GM23338 (cell line): ENCODE results near the gene LRFN3. TPM values are rescaled to one million over a fixed set of nuclear protein-coding genes. Genes with fewer than 3 reads are reported as not detected.

ENCODE experiments used
- ATAC-seq: fragments of 200-7000 bp; cut with Tn5 transposase; 3 replicates; pipeline ENCODE4 v1.9.1; 2020
- DNase-seq: peaks from one replicate; pipeline ENCODE4 v3.0.0-alpha.2; 2015; ENCODE audit warnings: low spot score
- H2AFZ ChIP-seq: fragments of 200-600 bp; sonication (generic); 2 replicates; pipeline ENCODE4 v1.8.0; 2016; ENCODE audit warnings: antibody characterized with exemption, mild to moderate bottlenecking, moderate library complexity
- H3F3A ChIP-seq: fragments of 200-600 bp; sonication (generic); replicated peaks from 2 replicates; pipeline ENCODE4 v1.8.0; 2017; ENCODE audit warnings: antibody characterized with exemption, mixed run types, low read depth
- H3K27ac ChIP-seq: fragments of 200-600 bp; sonication (generic); 2 replicates; pipeline ENCODE4 v1.6.1; 2016; ENCODE audit warnings: low read depth
- H3K27me3 ChIP-seq: fragments of 200-600 bp; sonication (generic); 2 replicates; pipeline ENCODE4 v1.8.0; 2016; ENCODE audit warnings: mild to moderate bottlenecking, mixed run types, moderate library complexity; ENCODE audit not compliant: insufficient read depth
- H3K36me3 ChIP-seq: fragments of 200-600 bp; sonication (generic); 2 replicates; pipeline ENCODE4 v1.8.0; 2016; ENCODE audit warnings: mild to moderate bottlenecking; ENCODE audit not compliant: insufficient read depth
- H3K4me1 ChIP-seq: fragments of 200-600 bp; sonication (generic); 2 replicates; pipeline ENCODE4 v1.8.0; 2016; ENCODE audit warnings: mild to moderate bottlenecking, moderate library complexity; ENCODE audit not compliant: insufficient read depth
- H3K4me2 ChIP-seq: fragments of 200-600 bp; sonication (generic); 2 replicates; pipeline ENCODE4 v1.7.1; 2017; ENCODE audit warnings: mixed run types
- H3K4me3 ChIP-seq: fragments of 200-600 bp; sonication (generic); 2 replicates; pipeline ENCODE4 v1.6.1; 2016; ENCODE audit warnings: mixed run types
- H3K79me2 ChIP-seq: fragments of 200-600 bp; sonication (generic); replicated peaks from 2 replicates; pipeline ENCODE4 v1.8.0; 2017; ENCODE audit warnings: mild to moderate bottlenecking; ENCODE audit not compliant: insufficient read depth
- H3K9me2 ChIP-seq: fragments of 200-600 bp; sonication (generic); 2 replicates; pipeline ENCODE4 v1.8.0; 2017; ENCODE audit not compliant: insufficient read depth
- H4K20me1 ChIP-seq: fragments of 200-600 bp; sonication (generic); replicated peaks from 2 replicates; pipeline ENCODE4 v1.8.0; 2017; ENCODE audit warnings: mild to moderate bottlenecking; ENCODE audit not compliant: insufficient read depth
- H3K27ac Mint-ChIP-seq: 2 replicates; pipeline ENCODE4 v1.8.0; 2020; ENCODE audit warnings: inconsistent platforms, mild to moderate bottlenecking, moderate library complexity, mixed read lengths
- H3K27me3 Mint-ChIP-seq: 3 replicates; pipeline ENCODE4 v1.8.0; 2022; ENCODE audit warnings: low read depth, mild to moderate bottlenecking, moderate library complexity, mixed read lengths, inconsistent platforms; ENCODE audit not compliant: insufficient read depth, poor library complexity
- H3K36me3 Mint-ChIP-seq: 3 replicates; pipeline ENCODE4 v1.8.0; 2021; ENCODE audit warnings: low read depth, mild to moderate bottlenecking, inconsistent platforms, moderate library complexity, mixed read lengths
- H3K4me1 Mint-ChIP-seq: 3 replicates; pipeline ENCODE4 v1.8.0; 2020; ENCODE audit warnings: mild to moderate bottlenecking, inconsistent platforms, mixed read lengths
- H3K4me3 Mint-ChIP-seq: 3 replicates; pipeline ENCODE4 v1.8.0; 2021; ENCODE audit warnings: moderate library complexity, mild to moderate bottlenecking, inconsistent platforms, mixed read lengths
- H3K9me3 Mint-ChIP-seq: 3 replicates; pipeline ENCODE4 v1.8.0; 2020; ENCODE audit warnings: moderate library complexity, mild to moderate bottlenecking, inconsistent platforms, mixed read lengths
- CREB1 ChIP-seq: fragments of 250-450 bp; sonication (Bioruptor Pico); IDR thresholded peaks from 2 replicates; pipeline ENCODE4 v1.5.0; 2020; ENCODE audit warnings: low read depth, mild to moderate bottlenecking, moderate library complexity
- EZH2 ChIP-seq: fragments of 200-600 bp; sonication (generic); IDR thresholded peaks from one replicate; pipeline ENCODE4 v1.8.0; 2017; ENCODE audit warnings: antibody characterized with exemption, mild to moderate bottlenecking, low read depth; ENCODE audit not compliant: unreplicated experiment
- NANOG ChIP-seq: IDR thresholded peaks from 2 replicates; pipeline ENCODE4 v1.6.1; 2016; ENCODE audit warnings: antibody characterized with exemption, borderline replicate concordance
- POLR2AphosphoS5 ChIP-seq: IDR thresholded peaks from 2 replicates; pipeline ENCODE4 v1.6.1; 2016; ENCODE audit warnings: antibody characterized with exemption, low read depth
- ZNF331 ChIP-seq: fragments of 250-450 bp; sonication (Bioruptor Pico); IDR thresholded peaks from 2 replicates; pipeline ENCODE4 v1.5.0; 2020; ENCODE audit warnings: low read depth, mild to moderate bottlenecking, moderate library complexity
- polyA plus RNA-seq: library from polyadenylated mRNA; unstranded; fragments of >200 nt; fragmentation: Nextera tagmentation; extraction: Ambion mirVana; gene quantifications from 2 replicates; pipeline ENCODE4 v1.2.1, GENCODE V29; 2016
- total RNA-seq: library from RNA; depleted of rRNA; stranded (reverse); fragments of >200 nt; shearing (Covaris generic); gene quantifications from 2 replicates; pipeline ENCODE4 v1.2.3, GENCODE V29; 2014
- TF ChIP-seq, protein P1 (sequence below): fragments of 250-450 bp; sonication (Bioruptor Pico); IDR thresholded peaks from 2 replicates; pipeline ENCODE4 v1.5.0; 2020; ENCODE audit warnings: mild to moderate bottlenecking, moderate library complexity
- TF ChIP-seq, protein P2 (sequence below): IDR thresholded peaks from one replicate; pipeline ENCODE4 v1.6.1; 2018; ENCODE audit warnings: antibody characterized with exemption; ENCODE audit not compliant: unreplicated experiment
- TF ChIP-seq, protein P3 (sequence below): IDR thresholded peaks from 2 replicates; pipeline ENCODE4 v1.6.1; 2016; ENCODE audit warnings: antibody characterized with exemption
- TF ChIP-seq, protein P4 (sequence below), 2 experiments: fragments of 200-600 bp in 1 of 2; sonication (generic) in 1 of 2; conservative IDR thresholded peaks; 2 replicates each; pipeline versions ENCODE4 v1.5.1 to v1.6.1; 2016 to 2017; ENCODE audit warnings: antibody characterized with exemption in 2 of 2, low read depth in 2 of 2, mild to moderate bottlenecking in 2 of 2, moderate library complexity in 1 of 2

LRFN3 gene
- total and polyA plus RNA-seq, 2 experiments from 2014 or later: 5.8 to 15.1 TPM

DNA sequence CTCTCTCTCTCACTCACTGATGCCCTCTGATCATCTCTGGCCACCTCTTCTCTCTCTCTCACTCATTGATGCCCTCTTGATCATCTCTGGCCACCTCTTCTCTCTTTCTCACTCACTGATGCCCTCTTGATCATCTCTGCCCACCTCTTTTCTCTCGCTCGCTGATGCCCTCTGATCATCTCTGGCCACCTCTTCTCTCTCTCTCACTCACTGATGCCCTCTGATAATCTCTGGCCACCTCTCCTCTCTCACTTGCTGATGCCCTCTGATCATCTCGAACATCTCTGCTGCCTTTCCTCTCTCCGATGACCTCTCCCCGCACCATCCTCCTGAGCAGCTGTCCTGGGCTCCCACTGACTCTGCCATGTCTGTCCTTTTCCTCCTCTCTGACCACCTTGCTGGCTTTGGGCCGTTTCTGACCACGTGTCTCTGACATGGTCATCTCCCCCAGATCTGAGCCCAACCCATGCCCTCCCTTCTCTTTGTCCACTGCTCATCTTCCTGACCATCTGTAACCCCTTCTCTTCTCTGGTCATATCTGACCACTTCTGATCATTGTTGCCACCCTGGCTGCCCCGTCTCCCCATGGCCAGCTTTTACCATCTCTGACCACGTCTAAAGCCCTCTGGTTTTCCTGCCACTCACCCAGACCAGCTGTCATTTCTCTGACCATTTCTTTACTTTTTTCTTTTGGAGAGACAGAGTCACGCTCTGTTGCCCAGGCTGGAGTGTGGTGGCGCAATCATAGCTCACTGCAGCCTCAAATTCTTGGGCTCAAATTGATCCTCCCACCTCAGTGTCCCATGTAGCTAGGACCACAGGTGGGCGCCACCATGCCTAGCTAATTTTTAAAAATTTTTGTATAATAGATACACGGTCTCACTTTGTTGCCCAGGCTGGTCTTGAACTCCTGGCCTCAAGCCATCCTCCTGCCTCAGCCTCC lies 2.4 kb downstream of the LRFN3 start:
- Mint-ChIP-seq H3K36me3 (peaks cover 13% of the 10 kb centered on the region; the same call in 2 of the 3 replicates), H3K9me3 (no peaks in the 10 kb centered on the region; the same call in 2 of the 3 replicates), H3K4me1 (peaks cover 21% of the 10 kb centered on the region), H3K4me3 (peak overlapping the region; percentile 72), H3K27me3 (peaks cover 7% of the 10 kb centered on the region), H3K27ac (no peak overlapping the region)
- no peak overlapping the region for H3K27ac ChIP-seq
- H3K4me3 ChIP-seq: peak overlapping the region; percentile 91
- H3K4me1 ChIP-seq: peaks cover 20% of the 10 kb centered on the region; the same call in 1 of the 2 replicates
- peak overlapping the region; percentile 95 for H3K4me2 ChIP-seq
- peaks cover 6% of the 10 kb centered on the region for H3K27me3 ChIP-seq
- no peaks in the 10 kb centered on the region for H3K36me3 ChIP-seq
- ATAC-seq (no peak), DNase-seq (no peak)
- H2AFZ ChIP-seq: no peak overlapping the region
- H3K79me2 ChIP-seq: peaks cover 6% of the 10 kb centered on the region
- TF ChIP-seq, protein P1, sequence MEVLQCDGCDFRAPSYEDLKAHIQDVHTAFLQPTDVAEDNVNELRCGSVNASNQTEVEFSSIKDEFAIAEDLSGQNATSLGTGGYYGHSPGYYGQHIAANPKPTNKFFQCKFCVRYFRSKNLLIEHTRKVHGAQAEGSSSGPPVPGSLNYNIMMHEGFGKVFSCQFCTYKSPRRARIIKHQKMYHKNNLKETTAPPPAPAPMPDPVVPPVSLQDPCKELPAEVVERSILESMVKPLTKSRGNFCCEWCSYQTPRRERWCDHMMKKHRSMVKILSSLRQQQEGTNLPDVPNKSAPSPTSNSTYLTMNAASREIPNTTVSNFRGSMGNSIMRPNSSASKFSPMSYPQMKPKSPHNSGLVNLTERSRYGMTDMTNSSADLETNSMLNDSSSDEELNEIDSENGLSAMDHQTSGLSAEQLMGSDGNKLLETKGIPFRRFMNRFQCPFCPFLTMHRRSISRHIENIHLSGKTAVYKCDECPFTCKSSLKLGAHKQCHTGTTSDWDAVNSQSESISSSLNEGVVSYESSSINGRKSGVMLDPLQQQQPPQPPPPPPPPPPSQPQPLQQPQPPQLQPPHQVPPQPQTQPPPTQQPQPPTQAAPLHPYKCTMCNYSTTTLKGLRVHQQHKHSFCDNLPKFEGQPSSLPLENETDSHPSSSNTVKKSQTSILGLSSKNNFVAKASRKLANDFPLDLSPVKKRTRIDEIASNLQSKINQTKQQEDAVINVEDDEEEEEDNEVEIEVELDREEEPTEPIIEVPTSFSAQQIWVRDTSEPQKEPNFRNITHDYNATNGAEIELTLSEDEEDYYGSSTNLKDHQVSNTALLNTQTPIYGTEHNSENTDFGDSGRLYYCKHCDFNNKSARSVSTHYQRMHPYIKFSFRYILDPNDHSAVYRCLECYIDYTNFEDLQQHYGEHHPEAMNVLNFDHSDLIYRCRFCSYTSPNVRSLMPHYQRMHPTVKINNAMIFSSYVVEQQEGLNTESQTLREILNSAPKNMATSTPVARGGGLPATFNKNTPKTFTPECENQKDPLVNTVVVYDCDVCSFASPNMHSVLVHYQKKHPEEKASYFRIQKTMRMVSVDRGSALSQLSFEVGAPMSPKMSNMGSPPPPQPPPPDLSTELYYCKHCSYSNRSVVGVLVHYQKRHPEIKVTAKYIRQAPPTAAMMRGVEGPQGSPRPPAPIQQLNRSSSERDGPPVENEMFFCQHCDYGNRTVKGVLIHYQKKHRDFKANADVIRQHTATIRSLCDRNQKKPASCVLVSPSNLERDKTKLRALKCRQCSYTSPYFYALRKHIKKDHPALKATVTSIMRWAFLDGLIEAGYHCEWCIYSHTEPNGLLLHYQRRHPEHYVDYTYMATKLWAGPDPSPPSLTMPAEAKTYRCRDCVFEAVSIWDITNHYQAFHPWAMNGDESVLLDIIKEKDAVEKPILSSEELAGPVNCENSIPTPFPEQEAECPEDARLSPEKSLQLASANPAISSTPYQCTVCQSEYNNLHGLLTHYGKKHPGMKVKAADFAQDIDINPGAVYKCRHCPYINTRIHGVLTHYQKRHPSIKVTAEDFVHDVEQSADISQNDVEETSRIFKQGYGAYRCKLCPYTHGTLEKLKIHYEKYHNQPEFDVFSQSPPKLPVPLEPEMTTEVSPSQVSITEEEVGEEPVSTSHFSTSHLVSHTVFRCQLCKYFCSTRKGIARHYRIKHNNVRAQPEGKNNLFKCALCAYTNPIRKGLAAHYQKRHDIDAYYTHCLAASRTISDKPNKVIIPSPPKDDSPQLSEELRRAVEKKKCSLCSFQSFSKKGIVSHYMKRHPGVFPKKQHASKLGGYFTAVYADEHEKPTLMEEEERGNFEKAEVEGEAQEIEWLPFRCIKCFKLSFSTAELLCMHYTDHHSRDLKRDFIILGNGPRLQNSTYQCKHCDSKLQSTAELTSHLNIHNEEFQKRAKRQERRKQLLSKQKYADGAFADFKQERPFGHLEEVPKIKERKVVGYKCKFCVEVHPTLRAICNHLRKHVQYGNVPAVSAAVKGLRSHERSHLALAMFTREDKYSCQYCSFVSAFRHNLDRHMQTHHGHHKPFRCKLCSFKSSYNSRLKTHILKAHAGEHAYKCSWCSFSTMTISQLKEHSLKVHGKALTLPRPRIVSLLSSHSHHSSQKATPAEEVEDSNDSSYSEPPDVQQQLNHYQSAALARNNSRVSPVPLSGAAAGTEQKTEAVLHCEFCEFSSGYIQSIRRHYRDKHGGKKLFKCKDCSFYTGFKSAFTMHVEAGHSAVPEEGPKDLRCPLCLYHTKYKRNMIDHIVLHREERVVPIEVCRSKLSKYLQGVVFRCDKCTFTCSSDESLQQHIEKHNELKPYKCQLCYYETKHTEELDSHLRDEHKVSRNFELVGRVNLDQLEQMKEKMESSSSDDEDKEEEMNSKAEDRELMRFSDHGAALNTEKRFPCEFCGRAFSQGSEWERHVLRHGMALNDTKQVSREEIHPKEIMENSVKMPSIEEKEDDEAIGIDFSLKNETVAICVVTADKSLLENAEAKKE (CRISPR knock-in tag): no peak
- TF ChIP-seq ZNF331 (no peak), POLR2AphosphoS5 (no peak), NANOG (no peak), EZH2 (no peak), CREB1 (CRISPR knock-in tag) (no peak)
- TF ChIP-seq, protein P2, sequence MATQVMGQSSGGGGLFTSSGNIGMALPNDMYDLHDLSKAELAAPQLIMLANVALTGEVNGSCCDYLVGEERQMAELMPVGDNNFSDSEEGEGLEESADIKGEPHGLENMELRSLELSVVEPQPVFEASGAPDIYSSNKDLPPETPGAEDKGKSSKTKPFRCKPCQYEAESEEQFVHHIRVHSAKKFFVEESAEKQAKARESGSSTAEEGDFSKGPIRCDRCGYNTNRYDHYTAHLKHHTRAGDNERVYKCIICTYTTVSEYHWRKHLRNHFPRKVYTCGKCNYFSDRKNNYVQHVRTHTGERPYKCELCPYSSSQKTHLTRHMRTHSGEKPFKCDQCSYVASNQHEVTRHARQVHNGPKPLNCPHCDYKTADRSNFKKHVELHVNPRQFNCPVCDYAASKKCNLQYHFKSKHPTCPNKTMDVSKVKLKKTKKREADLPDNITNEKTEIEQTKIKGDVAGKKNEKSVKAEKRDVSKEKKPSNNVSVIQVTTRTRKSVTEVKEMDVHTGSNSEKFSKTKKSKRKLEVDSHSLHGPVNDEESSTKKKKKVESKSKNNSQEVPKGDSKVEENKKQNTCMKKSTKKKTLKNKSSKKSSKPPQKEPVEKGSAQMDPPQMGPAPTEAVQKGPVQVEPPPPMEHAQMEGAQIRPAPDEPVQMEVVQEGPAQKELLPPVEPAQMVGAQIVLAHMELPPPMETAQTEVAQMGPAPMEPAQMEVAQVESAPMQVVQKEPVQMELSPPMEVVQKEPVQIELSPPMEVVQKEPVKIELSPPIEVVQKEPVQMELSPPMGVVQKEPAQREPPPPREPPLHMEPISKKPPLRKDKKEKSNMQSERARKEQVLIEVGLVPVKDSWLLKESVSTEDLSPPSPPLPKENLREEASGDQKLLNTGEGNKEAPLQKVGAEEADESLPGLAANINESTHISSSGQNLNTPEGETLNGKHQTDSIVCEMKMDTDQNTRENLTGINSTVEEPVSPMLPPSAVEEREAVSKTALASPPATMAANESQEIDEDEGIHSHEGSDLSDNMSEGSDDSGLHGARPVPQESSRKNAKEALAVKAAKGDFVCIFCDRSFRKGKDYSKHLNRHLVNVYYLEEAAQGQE: no peak
- TF ChIP-seq, protein P3, sequence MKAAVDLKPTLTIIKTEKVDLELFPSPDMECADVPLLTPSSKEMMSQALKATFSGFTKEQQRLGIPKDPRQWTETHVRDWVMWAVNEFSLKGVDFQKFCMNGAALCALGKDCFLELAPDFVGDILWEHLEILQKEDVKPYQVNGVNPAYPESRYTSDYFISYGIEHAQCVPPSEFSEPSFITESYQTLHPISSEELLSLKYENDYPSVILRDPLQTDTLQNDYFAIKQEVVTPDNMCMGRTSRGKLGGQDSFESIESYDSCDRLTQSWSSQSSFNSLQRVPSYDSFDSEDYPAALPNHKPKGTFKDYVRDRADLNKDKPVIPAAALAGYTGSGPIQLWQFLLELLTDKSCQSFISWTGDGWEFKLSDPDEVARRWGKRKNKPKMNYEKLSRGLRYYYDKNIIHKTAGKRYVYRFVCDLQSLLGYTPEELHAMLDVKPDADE: no peak
- TF ChIP-seq, protein P4, sequence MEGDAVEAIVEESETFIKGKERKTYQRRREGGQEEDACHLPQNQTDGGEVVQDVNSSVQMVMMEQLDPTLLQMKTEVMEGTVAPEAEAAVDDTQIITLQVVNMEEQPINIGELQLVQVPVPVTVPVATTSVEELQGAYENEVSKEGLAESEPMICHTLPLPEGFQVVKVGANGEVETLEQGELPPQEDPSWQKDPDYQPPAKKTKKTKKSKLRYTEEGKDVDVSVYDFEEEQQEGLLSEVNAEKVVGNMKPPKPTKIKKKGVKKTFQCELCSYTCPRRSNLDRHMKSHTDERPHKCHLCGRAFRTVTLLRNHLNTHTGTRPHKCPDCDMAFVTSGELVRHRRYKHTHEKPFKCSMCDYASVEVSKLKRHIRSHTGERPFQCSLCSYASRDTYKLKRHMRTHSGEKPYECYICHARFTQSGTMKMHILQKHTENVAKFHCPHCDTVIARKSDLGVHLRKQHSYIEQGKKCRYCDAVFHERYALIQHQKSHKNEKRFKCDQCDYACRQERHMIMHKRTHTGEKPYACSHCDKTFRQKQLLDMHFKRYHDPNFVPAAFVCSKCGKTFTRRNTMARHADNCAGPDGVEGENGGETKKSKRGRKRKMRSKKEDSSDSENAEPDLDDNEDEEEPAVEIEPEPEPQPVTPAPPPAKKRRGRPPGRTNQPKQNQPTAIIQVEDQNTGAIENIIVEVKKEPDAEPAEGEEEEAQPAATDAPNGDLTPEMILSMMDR (conservative IDR thresholded peaks at IDR 0.05; ENCODE audit: low read depth in 2 of 2): no peak
- peaks cover 4% of the 10 kb centered on the region; the same call in 1 of the 2 replicates for H4K20me1 ChIP-seq
- no peaks in the 10 kb centered on the region for H3K9me2 ChIP-seq
- no peaks in the 10 kb centered on the region for H3F3A ChIP-seq
